ENCODE data around the gene CALHM6.

DNA sequence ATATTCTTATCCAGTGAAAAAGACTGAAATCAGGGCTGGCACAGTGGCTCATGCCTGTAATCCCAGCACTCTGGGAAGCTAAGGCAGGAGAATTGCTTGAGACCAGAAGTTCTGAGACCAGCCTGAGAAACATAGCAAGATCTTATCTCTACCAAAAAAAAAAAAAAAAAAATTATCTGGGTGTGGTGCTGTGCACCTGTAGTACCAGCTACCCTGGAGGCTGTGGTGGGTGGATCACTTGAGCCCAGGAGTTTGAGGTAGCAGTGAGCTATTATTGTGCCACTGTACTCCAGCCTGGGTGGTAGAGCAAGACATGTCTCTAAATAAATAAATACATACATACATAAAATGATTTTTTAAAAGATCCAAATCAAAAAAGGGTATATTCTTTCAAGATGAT lies 6.3 kb downstream of the CALHM6 start:
- TF ChIP-seq CTCF (IDR thresholded peaks at IDR 0.05): no peak
- TF ChIP-seq POLR2AphosphoS5 (IDR thresholded peaks at IDR 0.05): no peak
- TF ChIP-seq POLR2A (IDR thresholded peaks at IDR 0.05): no peak
- no peak for TF ChIP-seq EP300 (IDR thresholded peaks at IDR 0.05)
